ENCODE data around the gene GP1BA. TPM values are rescaled to one million over a fixed set of nuclear protein-coding genes. Genes with fewer than 3 reads are reported as not detected.

Gene GP1BA
- total RNA-seq, 2 donors from 2014 or later, result not detected

DNA sequence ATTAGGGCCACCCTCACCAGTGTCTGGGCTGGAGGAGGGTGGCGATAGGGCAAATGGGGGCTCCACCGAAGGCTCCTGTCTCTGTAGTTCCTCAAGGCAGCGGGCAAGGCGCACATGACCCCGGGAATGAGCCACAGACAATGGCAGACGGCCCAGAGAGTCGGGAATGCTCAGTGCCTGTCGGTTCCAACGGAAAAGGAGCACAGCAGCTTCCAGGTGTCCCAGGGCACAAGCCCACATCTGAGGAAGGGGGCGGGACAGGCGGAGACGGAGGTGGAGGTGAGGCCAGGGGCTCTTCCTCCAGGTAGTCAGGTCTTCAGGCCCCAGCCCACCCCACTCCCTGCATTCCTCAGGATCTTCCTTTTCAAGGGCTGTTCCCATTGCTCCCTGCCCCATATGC is 40.7 kb downstream of the GP1BA start:
- Histone ChIP-seq H3K36me3 (peaks cover 33% of the 10 kb centered on the region), H3K9me3 (no peaks in the 10 kb centered on the region), H3K4me3 (no peak overlapping the region), H3K27ac (peak overlapping the region in 1 of 2 donors; percentile 11), H3K27me3 (replicated peaks; ENCODE audit: insufficient read depth) (no peaks in the 10 kb centered on the region), H3K4me1 (ENCODE audit: control insufficient read depth in 1 of 2, low read depth in 2 of 2) (peaks cover 8 to 38% of the 10 kb centered on the region in 2 donors)
- TF ChIP-seq, protein P1, sequence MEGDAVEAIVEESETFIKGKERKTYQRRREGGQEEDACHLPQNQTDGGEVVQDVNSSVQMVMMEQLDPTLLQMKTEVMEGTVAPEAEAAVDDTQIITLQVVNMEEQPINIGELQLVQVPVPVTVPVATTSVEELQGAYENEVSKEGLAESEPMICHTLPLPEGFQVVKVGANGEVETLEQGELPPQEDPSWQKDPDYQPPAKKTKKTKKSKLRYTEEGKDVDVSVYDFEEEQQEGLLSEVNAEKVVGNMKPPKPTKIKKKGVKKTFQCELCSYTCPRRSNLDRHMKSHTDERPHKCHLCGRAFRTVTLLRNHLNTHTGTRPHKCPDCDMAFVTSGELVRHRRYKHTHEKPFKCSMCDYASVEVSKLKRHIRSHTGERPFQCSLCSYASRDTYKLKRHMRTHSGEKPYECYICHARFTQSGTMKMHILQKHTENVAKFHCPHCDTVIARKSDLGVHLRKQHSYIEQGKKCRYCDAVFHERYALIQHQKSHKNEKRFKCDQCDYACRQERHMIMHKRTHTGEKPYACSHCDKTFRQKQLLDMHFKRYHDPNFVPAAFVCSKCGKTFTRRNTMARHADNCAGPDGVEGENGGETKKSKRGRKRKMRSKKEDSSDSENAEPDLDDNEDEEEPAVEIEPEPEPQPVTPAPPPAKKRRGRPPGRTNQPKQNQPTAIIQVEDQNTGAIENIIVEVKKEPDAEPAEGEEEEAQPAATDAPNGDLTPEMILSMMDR (IDR thresholded peaks at IDR 0.05), result no peak
- no peak for DNase-seq (ENCODE audit: low spot score)
- ATAC-seq (ENCODE audit: insufficient number of reproducible peaks, low FRiP score, low read depth), result no peak

DNA sequence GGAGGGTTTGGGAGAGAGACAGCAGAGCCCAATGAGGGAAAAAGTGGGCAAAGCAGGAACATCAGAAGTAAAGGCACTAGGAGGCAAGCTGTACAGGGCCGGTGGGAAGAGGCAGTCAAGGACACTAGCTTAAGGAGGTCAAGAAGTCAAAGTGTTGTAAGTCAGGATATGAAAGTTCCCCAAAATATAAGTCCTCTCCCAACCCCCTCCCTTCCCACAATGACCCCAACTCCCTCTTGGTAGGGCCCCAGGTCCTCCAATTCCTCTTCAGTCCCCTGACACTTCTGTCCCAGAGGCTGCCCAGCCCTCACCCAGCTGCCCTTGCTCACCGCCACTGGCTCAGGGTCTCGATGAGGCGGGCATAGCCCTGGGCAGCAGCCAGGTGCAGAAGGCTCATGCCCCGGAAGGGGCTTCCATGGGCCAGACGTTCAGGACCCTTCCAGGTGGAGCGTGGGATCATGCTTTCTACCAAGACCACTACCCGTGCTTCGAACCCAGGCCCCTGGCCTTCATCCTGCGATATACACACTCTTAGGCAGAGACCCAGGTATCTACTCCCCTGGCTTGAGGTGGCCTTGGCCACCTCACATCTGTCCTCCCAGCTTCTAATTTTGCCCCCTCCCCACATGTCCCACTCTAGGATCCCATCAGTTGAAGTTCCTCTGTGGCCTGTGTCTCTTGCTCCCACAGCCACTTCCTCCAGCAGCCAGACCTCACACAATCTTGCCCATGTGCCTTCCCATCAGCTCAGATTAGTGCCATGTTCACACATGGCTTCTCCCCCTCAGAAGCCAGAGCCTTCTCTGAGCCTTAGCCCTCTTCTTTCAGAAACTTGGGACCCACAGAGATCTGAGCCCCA is 41.4 kb downstream of the GP1BA start:
- TF ChIP-seq, protein P1 (IDR thresholded peaks at IDR 0.05), result no peak
- Histone ChIP-seq H3K4me1 (ENCODE audit: control insufficient read depth in 1 of 2, low read depth in 2 of 2) (peaks cover 5 to 32% of the 10 kb centered on the region in 2 donors), H3K36me3 (peaks cover 39% of the 10 kb centered on the region), H3K27me3 (replicated peaks; ENCODE audit: insufficient read depth) (no peaks in the 10 kb centered on the region), H3K27ac (peak overlapping the region; percentile 20 to 33), H3K9me3 (no peaks in the 10 kb centered on the region), H3K4me3 (no peak overlapping the region)
- ATAC-seq (ENCODE audit: insufficient number of reproducible peaks, low FRiP score, low read depth) (no peak), DNase-seq (ENCODE audit: low spot score) (no peak)

DNA sequence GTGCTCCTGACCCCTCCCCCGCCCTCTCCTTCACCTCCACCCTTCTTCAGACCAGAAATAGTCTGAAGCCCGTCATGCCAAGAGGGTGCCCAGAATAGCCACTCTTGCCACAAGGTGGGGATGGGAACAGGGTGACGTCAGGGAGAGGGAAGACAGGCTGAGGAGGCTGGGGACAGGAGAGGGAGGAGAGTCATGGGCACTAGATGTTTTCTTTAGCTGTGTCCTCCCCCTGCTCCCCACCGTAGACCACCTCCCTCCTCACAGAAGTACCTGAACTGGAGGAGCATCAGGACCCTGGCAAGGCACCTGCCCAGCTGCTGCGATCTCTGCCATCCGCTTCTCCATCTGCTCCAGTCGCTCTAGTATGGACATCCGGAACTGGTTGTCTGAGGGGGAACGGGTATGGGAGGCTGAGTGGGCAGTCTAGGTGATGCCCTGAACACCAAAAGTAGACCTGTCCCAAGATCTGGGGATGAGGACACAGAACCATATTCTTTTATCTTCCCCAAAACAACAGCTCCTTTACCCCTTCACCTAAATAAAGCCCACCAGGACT is 42.1 kb downstream of the GP1BA start:
- DNase-seq (ENCODE audit: low spot score) (no peak), ATAC-seq (ENCODE audit: insufficient number of reproducible peaks, low FRiP score, low read depth) (no peak)
- no peaks in the 10 kb centered on the region for H3K9me3 ChIP-seq
- peak overlapping the region; percentile 20 to 33 for H3K27ac ChIP-seq
- TF ChIP-seq, protein P1 (IDR thresholded peaks at IDR 0.05), result no peak
- peaks cover 46% of the 10 kb centered on the region for H3K36me3 ChIP-seq
- H3K4me3 ChIP-seq, result no peak overlapping the region
- peaks cover 0 to 24% of the 10 kb centered on the region in 2 donors for H3K4me1 ChIP-seq (ENCODE audit: control insufficient read depth in 1 of 2, low read depth in 2 of 2)
- no peaks in the 10 kb centered on the region for H3K27me3 ChIP-seq (replicated peaks; ENCODE audit: insufficient read depth)

DNA sequence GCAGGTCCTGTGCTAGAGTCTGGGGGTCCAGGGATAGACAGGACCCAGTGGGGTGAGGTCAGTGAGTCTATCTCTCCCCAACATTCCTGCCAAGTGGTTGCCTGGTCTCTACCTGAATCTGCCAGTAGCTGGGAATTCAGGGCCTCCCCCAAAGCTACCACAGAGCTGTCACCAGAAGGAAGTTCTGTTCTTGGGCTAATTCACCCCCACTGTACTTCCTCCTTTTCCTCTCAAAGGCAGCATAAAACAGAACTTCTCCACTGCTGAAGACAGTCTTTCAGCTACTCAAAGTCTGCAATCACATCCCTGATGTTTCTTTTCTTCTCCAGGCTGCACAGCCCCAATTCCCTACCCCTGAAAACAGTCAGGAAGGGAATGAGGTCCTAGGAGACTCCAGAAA is 46.6 kb downstream of the GP1BA start:
- no peak for DNase-seq (ENCODE audit: low spot score)
- Histone ChIP-seq H3K4me1 (ENCODE audit: control insufficient read depth in 1 of 2, low read depth in 2 of 2) (peaks cover 0 to 12% of the 10 kb centered on the region in 2 donors), H3K9me3 (no peaks in the 10 kb centered on the region), H3K4me3 (no peak overlapping the region), H3K27me3 (replicated peaks; ENCODE audit: insufficient read depth) (no peaks in the 10 kb centered on the region), H3K36me3 (peaks cover 44% of the 10 kb centered on the region), H3K27ac (no peak overlapping the region)
- TF ChIP-seq, protein P1 (IDR thresholded peaks at IDR 0.05), result no peak
- no peak for ATAC-seq (ENCODE audit: insufficient number of reproducible peaks, low FRiP score, low read depth)

DNA sequence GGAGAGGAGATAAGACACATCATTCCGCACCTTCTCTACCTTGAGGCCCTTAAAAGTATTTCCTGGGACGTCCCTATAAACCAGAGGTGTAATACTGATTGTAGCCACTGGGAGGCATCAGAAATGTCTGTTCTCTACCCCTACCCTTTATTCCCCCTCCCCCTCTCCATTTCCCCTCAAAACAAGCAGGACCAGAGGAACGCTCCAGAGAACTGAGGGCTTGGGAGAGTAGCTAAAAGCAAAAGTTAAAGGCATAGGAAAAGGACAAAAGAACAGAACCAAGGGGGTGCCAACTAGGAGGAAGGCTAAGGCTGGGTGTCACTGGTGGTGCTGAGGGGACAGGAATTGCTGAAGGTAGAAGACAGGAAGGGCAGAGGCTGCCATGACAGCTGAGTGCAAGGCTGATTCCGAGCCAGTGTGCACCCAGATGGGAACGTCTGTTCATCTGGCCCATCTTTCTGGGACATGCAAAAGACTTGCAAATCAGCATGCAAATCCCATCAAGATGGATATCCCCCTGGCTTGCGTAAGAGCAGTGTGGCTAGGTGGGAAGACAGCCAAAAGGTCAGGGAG is 48.7 kb downstream of the GP1BA start:
- Histone ChIP-seq H3K4me1 (ENCODE audit: control insufficient read depth in 1 of 2, low read depth in 2 of 2) (peaks cover 0 to 5% of the 10 kb centered on the region in 2 donors), H3K27ac (no peak overlapping the region), H3K36me3 (peaks cover 44% of the 10 kb centered on the region), H3K27me3 (replicated peaks; ENCODE audit: insufficient read depth) (no peaks in the 10 kb centered on the region), H3K4me3 (no peak overlapping the region), H3K9me3 (no peaks in the 10 kb centered on the region)
- TF ChIP-seq, protein P1 (IDR thresholded peaks at IDR 0.05), result peak; percentile 86
- DNase-seq (ENCODE audit: low spot score) (no peak), ATAC-seq (ENCODE audit: insufficient number of reproducible peaks, low FRiP score, low read depth) (no peak)

Data from thoracic aorta (tissue), 2 donors.